D721Med (cell line): ENCODE measurements around the gene CALY.

Experiments
- DNase-seq: peaks from one replicate; pipeline ENCODE4 v3.0.0; 2011; ENCODE audit warnings: low spot score; ENCODE audit not compliant: insufficient read length
- FAIRE-seq: peaks from 2 replicates; lab custom pipeline; 2011; peaks lifted over from hg19 to GRCh38; lab: Jason Lieb, UNC
- TF ChIP-seq, protein P1 (sequence below): IDR thresholded peaks from 2 replicates; pipeline ENCODE4 v1.5.1; 2012; ENCODE audit warnings: mild to moderate bottlenecking, control low read depth; ENCODE audit not compliant: insufficient read depth; ENCODE audit errors: missing control alignments

Gene CALY

DNA sequence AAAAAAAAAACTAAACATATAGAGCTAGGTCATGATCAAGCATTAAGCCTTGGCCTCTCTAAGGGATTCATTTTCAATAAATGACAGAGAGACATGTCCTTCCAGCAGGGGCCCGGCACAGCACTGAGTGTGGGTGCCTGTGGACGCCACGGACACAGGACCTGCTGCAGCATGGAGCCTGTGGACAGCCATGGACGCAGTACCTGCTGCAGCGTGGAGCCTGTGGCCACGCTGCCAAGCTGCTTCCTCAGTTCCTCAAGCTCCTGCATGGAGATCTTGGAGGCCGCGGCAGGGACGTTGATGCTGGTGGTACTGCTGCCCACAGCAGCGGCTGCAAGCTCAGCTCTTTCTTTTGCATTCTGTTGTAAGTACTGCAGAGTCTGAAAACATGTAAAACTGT is 37.5 kb downstream of the CALY start:
- TF ChIP-seq, protein P1, sequence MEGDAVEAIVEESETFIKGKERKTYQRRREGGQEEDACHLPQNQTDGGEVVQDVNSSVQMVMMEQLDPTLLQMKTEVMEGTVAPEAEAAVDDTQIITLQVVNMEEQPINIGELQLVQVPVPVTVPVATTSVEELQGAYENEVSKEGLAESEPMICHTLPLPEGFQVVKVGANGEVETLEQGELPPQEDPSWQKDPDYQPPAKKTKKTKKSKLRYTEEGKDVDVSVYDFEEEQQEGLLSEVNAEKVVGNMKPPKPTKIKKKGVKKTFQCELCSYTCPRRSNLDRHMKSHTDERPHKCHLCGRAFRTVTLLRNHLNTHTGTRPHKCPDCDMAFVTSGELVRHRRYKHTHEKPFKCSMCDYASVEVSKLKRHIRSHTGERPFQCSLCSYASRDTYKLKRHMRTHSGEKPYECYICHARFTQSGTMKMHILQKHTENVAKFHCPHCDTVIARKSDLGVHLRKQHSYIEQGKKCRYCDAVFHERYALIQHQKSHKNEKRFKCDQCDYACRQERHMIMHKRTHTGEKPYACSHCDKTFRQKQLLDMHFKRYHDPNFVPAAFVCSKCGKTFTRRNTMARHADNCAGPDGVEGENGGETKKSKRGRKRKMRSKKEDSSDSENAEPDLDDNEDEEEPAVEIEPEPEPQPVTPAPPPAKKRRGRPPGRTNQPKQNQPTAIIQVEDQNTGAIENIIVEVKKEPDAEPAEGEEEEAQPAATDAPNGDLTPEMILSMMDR, result no peak
- FAIRE-seq (no peak), DNase-seq (no peak)

DNA sequence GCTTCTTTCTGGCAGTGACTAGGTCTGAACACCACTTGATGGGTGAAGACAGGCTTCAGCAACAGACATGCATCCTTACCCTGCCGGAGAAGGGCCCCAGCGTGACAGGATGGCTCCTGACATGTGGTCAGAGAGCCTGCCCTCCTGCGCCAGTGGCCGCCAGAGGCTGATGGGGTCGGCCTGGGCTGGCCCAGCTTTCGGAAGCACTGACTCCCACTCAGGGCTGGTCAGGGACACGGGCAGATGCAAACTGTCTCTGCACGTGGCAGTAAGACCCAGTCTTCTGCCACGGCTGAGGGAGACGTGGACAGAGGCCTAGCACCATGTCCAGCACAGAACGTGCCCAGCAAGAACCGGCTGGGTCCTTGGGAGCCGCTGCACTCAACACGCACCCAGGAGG is 38.2 kb downstream of the CALY start:
- FAIRE-seq (no peak), DNase-seq (no peak)
- TF ChIP-seq, protein P1, result no peak

DNA sequence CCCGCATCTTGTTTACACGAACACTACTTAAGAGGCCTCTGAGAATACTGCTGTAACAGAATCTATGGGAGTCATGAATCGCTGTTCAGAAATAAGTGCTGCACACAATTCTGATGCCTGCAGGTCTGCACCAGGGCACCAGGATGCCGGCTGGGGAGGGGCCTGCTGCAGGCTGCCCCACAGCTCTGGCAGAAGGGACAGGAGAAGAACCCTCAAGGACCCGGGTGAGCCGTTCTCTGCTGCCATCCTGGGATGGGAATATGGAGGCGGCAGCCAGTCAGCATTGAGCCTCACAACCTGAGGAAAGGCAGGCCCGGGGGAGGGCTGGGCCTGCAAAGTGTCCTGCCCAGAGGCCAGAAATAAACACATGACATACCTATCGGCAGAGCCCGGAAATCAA is 39.2 kb downstream of the CALY start:
- TF ChIP-seq, protein P1, result no peak
- FAIRE-seq, result no peak
- DNase-seq, result no peak

DNA sequence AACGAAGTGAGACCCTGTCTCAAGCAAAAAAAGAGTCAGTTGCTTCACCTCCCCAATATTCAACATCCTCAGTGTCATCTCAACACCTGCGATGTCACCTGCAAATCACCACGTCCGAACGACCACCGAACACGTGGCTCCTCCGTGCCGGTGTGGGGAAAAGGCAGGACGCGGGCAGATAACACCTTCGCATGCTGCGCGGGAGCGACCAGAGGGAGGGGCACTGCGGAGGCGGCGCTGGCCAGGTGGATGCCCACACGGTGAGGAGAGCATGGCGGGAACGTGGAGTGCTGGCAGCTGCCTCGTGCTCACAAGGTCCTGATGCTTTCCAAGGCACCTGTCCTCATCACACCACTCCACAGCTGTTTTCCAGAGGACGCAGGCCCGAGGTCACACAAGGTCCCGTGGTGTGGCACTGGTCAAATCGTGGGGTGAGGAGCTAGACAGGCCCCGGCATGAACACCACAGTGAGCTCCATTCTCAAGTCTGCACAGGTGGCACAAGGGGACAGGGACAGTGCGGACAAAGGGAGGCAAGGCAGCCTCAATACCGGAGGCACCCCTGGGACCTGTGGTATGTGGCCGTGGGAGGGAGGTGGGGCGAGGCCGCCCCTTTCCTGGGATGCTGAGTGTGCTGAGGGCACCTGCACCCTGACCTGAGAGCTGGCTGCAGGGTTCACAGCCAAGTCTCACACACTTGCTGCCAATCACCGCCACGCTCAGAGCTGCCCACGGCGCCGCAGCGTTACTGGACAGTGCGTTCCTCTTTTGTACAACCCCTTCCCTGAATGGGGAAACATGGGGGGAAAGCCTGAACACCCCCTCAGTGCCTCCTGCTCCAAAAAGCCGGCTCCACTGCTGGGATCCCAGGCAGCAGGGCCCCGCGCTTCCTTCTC is 41.0 kb downstream of the CALY start:
- FAIRE-seq (no peak), DNase-seq (no peak)
- TF ChIP-seq, protein P1, result no peak

DNA sequence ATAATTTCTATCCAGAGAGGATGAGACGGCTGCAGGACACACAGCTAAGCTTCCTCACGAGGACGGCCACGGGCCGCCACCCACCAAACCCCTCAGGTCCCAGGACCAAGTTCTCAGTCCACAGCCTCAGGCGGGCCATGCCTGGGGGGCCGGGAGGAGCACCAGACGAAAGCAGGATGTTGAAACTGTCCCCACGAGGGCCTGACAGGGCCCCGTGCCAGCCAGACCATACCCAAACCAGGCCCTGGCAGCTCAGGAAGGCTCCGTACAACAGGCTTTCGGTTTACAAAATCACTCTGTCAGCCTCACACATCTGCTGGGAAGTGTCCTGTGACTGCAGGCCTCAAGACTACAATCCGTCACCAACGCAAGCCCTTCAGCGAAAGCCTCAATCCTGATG is 42.5 kb downstream of the CALY start:
- FAIRE-seq, result no peak
- TF ChIP-seq, protein P1, result no peak
- no peak for DNase-seq

DNA sequence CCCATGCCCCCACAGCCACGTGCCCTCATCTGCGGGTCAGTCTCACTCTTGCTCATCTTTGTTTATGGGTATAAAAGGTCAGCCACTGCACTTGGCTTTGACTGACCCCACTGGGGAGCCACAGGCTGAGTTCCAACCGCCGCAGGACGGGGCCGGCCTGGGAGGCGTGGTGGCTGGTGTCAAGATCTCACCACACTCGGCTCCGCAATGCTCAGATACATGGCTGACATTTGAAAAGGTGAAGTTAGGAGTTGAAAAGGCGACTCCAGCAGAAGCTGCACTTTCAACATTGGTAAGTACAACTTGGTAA is 42.9 kb downstream of the CALY start:
- TF ChIP-seq, protein P1, result no peak
- FAIRE-seq (no peak), DNase-seq (no peak)
